Activated CD4-positive, alpha-beta T cell treated with anti-CD3 and anti-CD28 coated beads for 4 hours (primary cell): Measurements from ENCODE around the gene PLEKHH1.

ENCODE experiments used
- DNase-seq, 2 donors: peaks; one replicate each; pipeline ENCODE4 v3.0.0-alpha.2; 2020

The PLEKHH1 gene

GRCh38 chr14:67636361-67636919 lies 103.3 kb downstream of the PLEKHH1 start:
- DNase-seq: no peak

- DNase-seq: no peak
Observed at GRCh38 chr14:67638642-67639041, 105.6 kb downstream of the PLEKHH1 start.
